Subcutaneous abdominal adipose tissue (tissue), 5 donors: ENCODE results near the gene HBEGF.
A peak's percentile ranks its signal among the peaks of the same experiment; 100 is the strongest.

ENCODE experiments used
- H3K27ac ChIP-seq: one replicate; pipeline ENCODE4 v1.7.0; 2013; ENCODE audit warnings: low read depth, mild to moderate bottlenecking, inconsistent platforms, low read length, moderate library complexity
- H3K27me3 ChIP-seq, 5 donors: one replicate each; pipeline ENCODE4 v1.7.0; 2013; ENCODE audit warnings: low read length in 5 of 5, inconsistent platforms in 1 of 5; ENCODE audit not compliant: control insufficient read depth in 5 of 5, insufficient read depth in 4 of 5
- H3K36me3 ChIP-seq, 5 donors: one replicate each; pipeline ENCODE4 v1.7.0; 2013; ENCODE audit warnings: low read length in 5 of 5; ENCODE audit not compliant: control insufficient read depth in 5 of 5, insufficient read depth in 5 of 5
- H3K4me1 ChIP-seq, 5 donors: one replicate each; pipeline ENCODE4 v1.7.0; 2013; ENCODE audit warnings: low read length in 5 of 5, mild to moderate bottlenecking in 3 of 5, moderate library complexity in 1 of 5; ENCODE audit not compliant: control insufficient read depth in 5 of 5, insufficient read depth in 5 of 5
- H3K4me3 ChIP-seq, 5 donors: one replicate each; pipeline ENCODE4 v1.7.0; 2013; ENCODE audit warnings: low read length in 5 of 5, low read depth in 1 of 5
- H3K9ac ChIP-seq, 5 donors: one replicate each; pipeline ENCODE4 v1.7.0; 2013; ENCODE audit warnings: low read length in 5 of 5, mild to moderate bottlenecking in 4 of 5, moderate library complexity in 3 of 5
- H3K9me3 ChIP-seq, 5 donors: one replicate each; pipeline ENCODE4 v1.7.0; 2013; ENCODE audit warnings: low read length in 5 of 5; ENCODE audit not compliant: control insufficient read depth in 5 of 5
- donor health status: healthy.
- donor health status: healthy.
- donor health status: healthy.
- donor health status: healthy.
- donor health status: healthy.

HBEGF gene

DNA sequence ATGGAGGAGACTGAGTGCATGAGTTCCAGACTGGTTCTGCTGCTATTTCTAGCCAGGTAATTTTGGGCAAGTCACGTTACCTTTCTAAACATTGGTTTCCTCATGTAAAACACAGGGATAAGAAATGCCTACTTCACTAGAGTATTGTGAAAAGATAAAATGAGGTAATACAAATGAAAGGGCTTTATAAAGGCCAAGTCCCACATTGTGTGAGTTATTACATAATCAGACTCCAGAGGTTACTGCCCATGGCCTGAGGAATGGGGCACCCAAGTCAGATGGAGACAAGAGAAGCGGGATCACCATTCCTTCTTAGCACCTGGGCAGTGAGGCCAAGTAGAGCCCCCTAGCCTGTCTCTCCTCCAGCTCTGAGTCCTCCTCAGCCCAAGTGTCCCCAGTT is 7.5 kb downstream of the HBEGF start:
- Histone ChIP-seq H3K4me1 (peaks cover 11 to 60% (median 42%) of the 10 kb centered on the region in 5 donors), H3K27ac (no peak overlapping the region), H3K9me3 (no peaks in the 10 kb centered on the region), H3K27me3 (no peaks in the 10 kb centered on the region), H3K36me3 (peaks cover 0 to 68% (median 41%) of the 10 kb centered on the region in 5 donors), H3K9ac (no peak overlapping the region), H3K4me3 (no peak overlapping the region)

DNA sequence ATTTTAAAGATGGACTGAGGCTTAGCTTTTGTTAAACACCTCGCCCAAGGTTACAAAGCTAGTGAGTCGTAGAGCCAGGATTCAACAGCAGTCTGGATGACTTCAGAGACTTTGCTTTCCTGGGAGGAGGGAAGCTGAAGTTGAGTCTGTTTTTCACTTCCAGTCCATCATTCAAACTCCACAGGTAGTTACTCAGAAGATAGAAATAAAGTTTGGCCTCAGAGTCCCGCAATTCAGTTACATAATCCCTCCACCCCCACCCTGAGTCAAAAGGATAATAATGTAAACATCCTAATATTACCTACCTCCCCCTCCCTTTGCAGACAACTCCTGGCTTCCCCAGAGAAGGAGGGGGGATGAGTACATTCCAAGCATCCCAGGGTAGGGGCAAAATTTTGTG is 8.1 kb downstream of the HBEGF start:
- Histone ChIP-seq H3K4me3 (no peak overlapping the region), H3K27me3 (no peaks in the 10 kb centered on the region), H3K4me1 (peaks cover 8 to 55% (median 39%) of the 10 kb centered on the region in 5 donors), H3K9ac (no peak overlapping the region), H3K36me3 (peaks cover 0 to 71% (median 46%) of the 10 kb centered on the region in 5 donors), H3K27ac (no peak overlapping the region), H3K9me3 (no peaks in the 10 kb centered on the region)

DNA sequence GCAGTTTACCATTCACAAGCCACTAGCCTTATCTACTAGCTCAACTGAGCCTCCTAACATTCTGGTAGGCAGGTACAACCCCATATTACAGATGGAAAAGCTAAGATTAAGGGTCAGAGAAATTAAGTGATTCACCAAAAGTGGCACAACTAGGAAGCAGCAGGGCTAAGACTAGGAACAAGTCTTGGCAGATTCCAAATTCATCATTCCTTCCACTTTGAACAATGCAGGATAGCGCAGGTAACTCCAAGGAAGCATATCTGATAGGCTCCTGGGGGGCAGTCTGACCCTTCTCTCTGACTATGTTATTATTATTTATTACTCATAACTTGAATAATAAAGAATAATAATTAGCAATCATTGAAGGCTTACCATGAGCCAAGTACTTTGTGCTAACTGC is 8.5 kb downstream of the HBEGF start:
- H3K9me3 ChIP-seq: no peaks in the 10 kb centered on the region
- no peak overlapping the region for H3K9ac ChIP-seq
- peaks cover 0 to 76% (median 50%) of the 10 kb centered on the region in 5 donors for H3K36me3 ChIP-seq
- H3K4me1 ChIP-seq: peaks cover 8 to 50% (median 36%) of the 10 kb centered on the region in 5 donors
- H3K27me3 ChIP-seq: no peaks in the 10 kb centered on the region
- no peak overlapping the region for H3K4me3 ChIP-seq
- H3K27ac ChIP-seq: no peak overlapping the region

DNA sequence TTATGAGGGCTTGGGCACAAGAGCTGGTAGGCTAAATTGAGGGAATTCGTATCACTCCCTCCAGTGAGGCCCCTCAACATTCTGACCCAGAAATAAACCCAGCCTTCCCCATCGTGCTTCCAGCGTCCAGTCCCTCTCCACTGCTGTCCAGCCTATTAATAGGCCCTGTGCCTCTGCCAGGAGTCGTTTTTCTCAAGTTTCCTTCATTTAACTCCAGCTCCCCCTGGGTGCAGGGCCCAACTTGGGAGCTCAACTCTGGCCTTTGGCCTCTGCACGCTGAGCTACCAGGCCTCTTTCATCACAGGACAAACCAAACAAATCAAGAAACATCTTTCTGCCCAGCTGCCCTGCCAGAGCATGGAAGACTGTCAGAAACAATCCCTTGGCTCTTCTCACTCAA is 10.0 kb downstream of the HBEGF start:
- H3K9me3 ChIP-seq: no peaks in the 10 kb centered on the region
- peak overlapping the region; percentile 5 for H3K27ac ChIP-seq
- peaks cover 0 to 35% (median 21%) of the 10 kb centered on the region in 5 donors for H3K4me1 ChIP-seq
- H3K27me3 ChIP-seq: no peaks in the 10 kb centered on the region
- H3K9ac ChIP-seq: peak overlapping the region in 1 of 5 donors; percentile 0
- no peak overlapping the region for H3K4me3 ChIP-seq
- H3K36me3 ChIP-seq: peaks cover 0 to 77% (median 46%) of the 10 kb centered on the region in 5 donors

DNA sequence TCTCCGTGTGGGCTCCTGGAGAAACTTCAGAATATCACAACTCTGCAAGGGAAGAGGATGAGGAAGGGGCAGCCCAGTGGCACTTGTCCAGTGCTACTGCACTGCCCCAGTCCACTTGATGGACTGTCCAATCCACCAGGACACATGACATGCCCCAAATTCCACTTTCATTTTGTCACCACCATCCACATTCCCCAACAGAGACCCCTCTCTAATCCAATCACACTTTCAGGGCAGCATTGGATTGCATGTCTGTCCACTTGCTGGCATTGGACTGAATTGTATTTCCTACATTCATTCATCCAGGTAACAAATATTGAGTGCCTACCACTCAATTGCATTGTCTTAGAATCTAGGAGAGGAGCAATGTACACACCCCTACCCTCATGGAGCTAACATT is 14.8 kb downstream of the HBEGF start:
- Histone ChIP-seq H3K27me3 (no peaks in the 10 kb centered on the region), H3K9me3 (no peaks in the 10 kb centered on the region), H3K9ac (no peak overlapping the region), H3K4me3 (no peak overlapping the region), H3K36me3 (peaks cover 0 to 42% (median 30%) of the 10 kb centered on the region in 5 donors), H3K27ac (no peak overlapping the region), H3K4me1 (peaks cover 2 to 29% (median 10%) of the 10 kb centered on the region in 5 donors)

DNA sequence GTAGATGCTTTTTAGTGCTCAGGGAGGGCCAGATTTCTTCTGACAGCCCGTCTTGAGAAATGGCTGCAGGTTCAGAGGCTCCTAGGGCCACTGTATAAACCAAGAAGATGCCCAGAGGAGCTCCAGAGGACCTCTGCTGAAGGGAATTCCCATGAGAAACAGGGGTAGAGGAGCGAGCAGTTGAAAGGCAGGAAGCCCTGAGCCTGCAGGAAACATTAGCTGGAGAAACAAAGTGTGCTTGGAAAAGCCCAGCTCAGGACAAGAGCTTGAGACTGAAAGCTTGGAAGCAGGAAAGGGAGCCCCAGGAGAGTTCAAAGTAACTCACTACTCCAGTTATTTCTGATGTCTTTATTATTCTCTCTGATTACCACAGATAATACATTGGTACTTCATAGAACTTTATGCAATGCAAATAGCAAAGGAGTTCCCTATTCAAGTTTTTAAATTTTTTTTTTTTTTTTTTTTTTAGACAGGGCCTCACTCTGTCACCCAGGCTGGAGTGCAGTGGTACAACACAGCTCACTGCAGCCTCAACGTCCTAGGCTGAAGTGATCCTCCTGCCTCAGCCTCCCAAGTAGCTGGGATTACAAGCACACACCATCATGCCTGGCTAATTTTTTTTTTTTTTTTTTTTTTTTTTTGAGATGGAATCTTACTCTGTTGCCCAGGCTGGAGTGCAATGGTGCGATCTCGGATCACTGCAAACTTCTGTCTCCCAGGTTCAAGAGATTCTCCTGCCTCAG is 16.5 kb downstream of the HBEGF start:
- H3K36me3 ChIP-seq: peaks cover 0 to 28% (median 22%) of the 10 kb centered on the region in 5 donors
- H3K4me1 ChIP-seq: peaks cover 0 to 20% (median 3%) of the 10 kb centered on the region in 5 donors
- no peak overlapping the region for H3K4me3 ChIP-seq
- no peak overlapping the region for H3K9ac ChIP-seq
- H3K27ac ChIP-seq: peak overlapping the region; percentile 55
- H3K27me3 ChIP-seq: no peaks in the 10 kb centered on the region
- no peaks in the 10 kb centered on the region for H3K9me3 ChIP-seq

DNA sequence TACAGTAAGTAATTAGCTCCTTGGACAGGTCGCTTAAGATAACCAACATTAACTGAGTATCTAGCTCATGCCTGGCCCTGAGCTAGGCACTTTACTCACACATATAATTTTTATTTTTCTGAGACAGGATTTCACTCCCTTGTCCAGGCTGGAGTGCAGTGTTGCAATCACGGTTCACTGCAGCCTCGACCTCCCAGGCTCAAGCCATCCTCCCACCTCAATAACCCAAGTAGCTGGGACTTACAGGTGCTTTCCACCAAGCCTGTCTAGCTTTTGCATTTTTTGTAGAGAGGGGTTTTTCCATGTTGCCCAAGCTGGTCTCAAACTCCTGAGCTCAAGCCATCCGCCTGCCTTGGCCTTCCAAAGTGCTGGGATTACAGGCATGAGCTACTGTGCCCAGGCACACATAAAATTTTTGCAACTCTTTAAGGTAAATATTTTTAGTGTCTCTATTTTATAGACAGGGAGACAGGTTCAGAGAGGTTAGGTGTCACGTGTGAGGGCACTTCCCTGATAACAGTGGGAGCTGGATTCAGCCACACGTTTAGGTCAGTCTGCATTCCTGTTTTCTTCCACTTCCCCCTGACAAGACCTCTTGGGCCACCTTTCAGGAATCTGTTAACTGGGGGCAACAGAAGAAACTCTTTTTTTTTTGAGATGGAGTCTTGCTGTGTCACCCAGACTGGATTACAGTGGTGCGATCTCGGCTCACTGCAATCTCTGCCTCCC is 18.2 kb downstream of the HBEGF start:
- Histone ChIP-seq H3K27ac (no peak overlapping the region), H3K9me3 (no peaks in the 10 kb centered on the region), H3K9ac (no peak overlapping the region), H3K4me3 (no peak overlapping the region), H3K27me3 (no peaks in the 10 kb centered on the region), H3K4me1 (peaks cover 5 to 36% (median 8%) of the 10 kb centered on the region in 5 donors), H3K36me3 (peaks cover 0 to 13% (median 6%) of the 10 kb centered on the region in 5 donors)

DNA sequence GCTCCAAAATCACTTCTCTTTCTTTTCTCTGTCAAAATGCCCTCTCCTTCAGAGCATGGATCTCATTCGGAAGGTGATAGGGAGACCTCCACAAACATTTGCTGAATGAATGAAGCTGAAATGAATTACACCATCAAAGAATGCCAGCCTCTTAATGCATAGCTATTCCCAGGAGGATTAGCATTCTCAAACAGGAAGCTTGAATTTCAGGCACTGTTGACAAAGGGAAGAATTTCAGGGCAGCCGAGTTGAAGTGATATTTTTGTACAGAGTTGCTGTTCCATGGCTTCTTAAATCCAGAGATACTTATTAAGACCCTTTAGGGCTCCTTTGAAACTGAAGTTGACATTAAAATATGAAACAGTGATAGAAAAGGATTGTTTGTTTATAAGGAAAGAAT is 18.8 kb downstream of the HBEGF start:
- no peak overlapping the region for H3K4me3 ChIP-seq
- no peaks in the 10 kb centered on the region for H3K9me3 ChIP-seq
- no peak overlapping the region for H3K27ac ChIP-seq
- H3K27me3 ChIP-seq: no peaks in the 10 kb centered on the region
- no peak overlapping the region for H3K9ac ChIP-seq
- H3K36me3 ChIP-seq: peaks cover 0 to 7% (median under 1%) of the 10 kb centered on the region in 5 donors
- H3K4me1 ChIP-seq: peaks cover 9 to 42% (median 14%) of the 10 kb centered on the region in 5 donors

DNA sequence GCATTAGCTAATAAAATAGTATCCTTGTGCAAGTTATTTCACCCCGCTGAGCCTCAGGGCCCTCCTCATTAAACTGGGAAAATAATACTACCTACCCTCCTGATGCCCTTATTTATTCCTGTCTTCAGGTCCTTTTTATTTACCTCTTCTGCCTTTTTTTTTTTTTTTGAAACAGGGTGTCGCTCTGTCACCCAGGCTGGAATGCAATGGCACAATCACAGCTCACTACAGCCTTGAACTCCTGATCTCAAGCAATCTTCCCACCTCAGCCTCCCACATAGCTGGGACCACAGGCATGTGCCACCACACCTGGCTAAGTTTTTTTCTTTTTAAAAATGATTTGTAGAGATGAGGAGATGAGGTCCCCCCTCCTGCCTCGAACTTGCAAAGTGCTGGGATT is 20.9 kb downstream of the HBEGF start:
- H3K27ac ChIP-seq: no peak overlapping the region

DNA sequence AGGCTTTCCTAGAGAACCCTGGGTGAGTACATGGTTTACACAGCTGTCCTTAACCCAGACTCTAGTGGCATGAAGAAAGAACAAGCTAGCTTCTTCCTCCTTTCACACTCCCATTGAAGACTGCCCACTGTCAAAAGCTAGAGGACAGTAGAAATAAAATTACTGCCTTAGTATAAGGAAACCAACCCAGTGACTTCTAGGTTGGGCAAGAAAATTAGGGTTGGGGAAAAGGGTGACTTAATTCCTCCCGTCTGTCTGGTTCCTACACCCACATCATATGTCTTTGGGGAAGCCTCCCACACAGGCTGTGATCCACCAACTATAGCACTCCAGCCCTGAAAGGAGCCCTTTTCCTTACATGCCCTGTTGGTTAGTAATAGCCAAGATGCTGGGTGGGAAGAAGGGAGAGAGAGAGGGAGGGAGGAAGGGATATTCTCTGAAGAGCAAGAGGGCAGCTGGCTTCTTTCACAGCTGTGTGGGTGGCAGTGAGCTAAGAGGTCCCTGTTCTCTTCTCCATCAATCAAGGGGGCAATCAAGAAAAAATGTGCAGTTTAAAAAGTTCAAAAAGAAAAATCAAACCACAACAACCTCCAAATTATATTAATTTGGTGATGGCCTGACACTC is 21.7 kb downstream of the HBEGF start:
- H3K4me3 ChIP-seq: no peak overlapping the region
- H3K9me3 ChIP-seq: no peaks in the 10 kb centered on the region
- peaks cover 13 to 62% (median 31%) of the 10 kb centered on the region in 5 donors for H3K4me1 ChIP-seq
- H3K9ac ChIP-seq: no peak overlapping the region
- H3K36me3 ChIP-seq: no peaks in the 10 kb centered on the region
- no peak overlapping the region for H3K27ac ChIP-seq
- no peaks in the 10 kb centered on the region for H3K27me3 ChIP-seq

More for the DNA sequence above, 20.9 kb downstream of the HBEGF start:
- no peaks in the 10 kb centered on the region for H3K27me3 ChIP-seq
- H3K9ac ChIP-seq: no peak overlapping the region
- H3K4me1 ChIP-seq: peaks cover 13 to 59% (median 31%) of the 10 kb centered on the region in 5 donors
- H3K4me3 ChIP-seq: no peak overlapping the region
- H3K36me3 ChIP-seq: no peaks in the 10 kb centered on the region
- no peaks in the 10 kb centered on the region for H3K9me3 ChIP-seq
